SK-N-MC (cell line): Measurements from ENCODE around the gene NBEA.

Source experiments
- DNase-seq: peaks from one replicate; pipeline ENCODE4 v3.0.0-alpha.2; 2011; ENCODE audit warnings: low read depth, low spot score
- H3K27ac ChIP-seq: fragments of 200-600 bp; sonication (generic); 2 replicates; pipeline ENCODE4 v1.5.1; 2016; ENCODE audit warnings: mixed run types
- H3K36me3 ChIP-seq: fragments of 200-600 bp; sonication (generic); 2 replicates; pipeline ENCODE4 v1.6.1; 2017; ENCODE audit warnings: antibody characterized with exemption, low read length, mixed read lengths; ENCODE audit not compliant: insufficient read depth
- H3K4me3 ChIP-seq: fragments of 200-600 bp; sonication (generic); 2 replicates; pipeline ENCODE4 v1.5.1; 2016
- H3K9ac ChIP-seq: fragments of 200-600 bp; sonication (generic); 2 replicates; pipeline ENCODE4 v1.8.0; 2017; ENCODE audit warnings: mixed run types, mixed read lengths; ENCODE audit not compliant: insufficient read length
- H3K9me3 ChIP-seq: fragments of 200-600 bp; sonication (generic); 2 replicates; pipeline ENCODE4 v1.6.1; 2017; ENCODE audit warnings: low read depth, mild to moderate bottlenecking, antibody characterized with exemption, low read length, moderate library complexity, mixed read lengths
- EZH2 ChIP-seq: fragments of 200-600 bp; sonication (generic); IDR thresholded peaks from one replicate; pipeline ENCODE4 v1.6.1; 2017; ENCODE audit warnings: antibody characterized with exemption
- FOXP2 ChIP-seq: optimal IDR thresholded peaks from 2 replicates; pipeline ENCODE3; 2011; ENCODE audit warnings: mild to moderate bottlenecking, moderate library complexity; ENCODE audit not compliant: insufficient read depth; ENCODE audit errors: extremely low read length, control extremely low read depth
- POLR2AphosphoS5 ChIP-seq: IDR thresholded peaks from 2 replicates; pipeline ENCODE4 v1.6.1; 2012; ENCODE audit warnings: mild to moderate bottlenecking, low read depth, low read length, borderline replicate concordance

Gene NBEA

DNA sequence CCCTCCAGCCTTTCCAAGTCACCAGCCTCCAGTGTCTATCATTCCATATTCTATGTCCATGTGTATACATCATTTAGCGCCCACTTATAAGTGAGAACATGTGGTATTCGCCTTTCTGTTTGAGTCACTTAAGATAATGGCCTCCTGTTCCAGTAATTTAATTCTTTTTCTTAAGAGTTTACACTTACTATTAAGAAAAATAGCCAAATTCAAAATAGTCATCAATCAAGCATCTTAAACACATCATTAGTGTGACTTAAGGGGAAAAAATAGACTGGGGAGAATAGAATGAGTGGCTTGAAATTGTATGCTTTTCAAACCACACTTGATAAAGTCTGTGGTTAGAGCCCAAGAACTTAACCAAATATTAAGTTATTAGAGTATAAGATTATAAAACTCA, 286.5 kb downstream of the NBEA start:
- TF ChIP-seq POLR2AphosphoS5 (no peak), FOXP2 (no peak), EZH2 (no peak)
- H3K36me3 ChIP-seq: no peaks in the 10 kb centered on the region

DNA sequence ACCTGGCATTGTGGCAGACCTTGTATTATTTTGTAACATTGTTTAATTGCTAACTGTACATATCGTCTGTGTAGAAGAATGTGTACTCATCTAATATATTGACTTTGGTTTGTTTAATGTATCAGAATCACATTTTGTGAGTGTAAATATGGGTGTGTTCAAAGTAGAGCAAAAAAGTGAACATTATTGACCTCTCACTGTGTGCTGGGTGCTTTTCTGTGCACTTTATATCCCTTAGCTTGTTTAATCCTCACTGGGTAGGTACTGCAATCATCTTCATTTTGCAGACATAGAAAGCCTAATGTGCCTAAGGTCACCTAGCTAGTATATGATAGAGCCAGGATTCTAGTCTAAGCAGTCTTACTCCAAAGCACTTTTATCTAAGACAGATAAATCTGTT, 289.4 kb downstream of the NBEA start:
- Histone ChIP-seq H3K27ac (no peak overlapping the region), H3K36me3 (no peaks in the 10 kb centered on the region), H3K9me3 (no peaks in the 10 kb centered on the region), H3K9ac (no peak overlapping the region), H3K4me3 (no peak overlapping the region)
- DNase-seq: no peak
- no peak for TF ChIP-seq EZH2

More for the DNA sequence above, 286.5 kb downstream of the NBEA start:
- Histone ChIP-seq H3K4me3 (no peak overlapping the region), H3K9ac (no peak overlapping the region), H3K9me3 (no peaks in the 10 kb centered on the region), H3K27ac (no peak overlapping the region)
- DNase-seq: no peak

DNA sequence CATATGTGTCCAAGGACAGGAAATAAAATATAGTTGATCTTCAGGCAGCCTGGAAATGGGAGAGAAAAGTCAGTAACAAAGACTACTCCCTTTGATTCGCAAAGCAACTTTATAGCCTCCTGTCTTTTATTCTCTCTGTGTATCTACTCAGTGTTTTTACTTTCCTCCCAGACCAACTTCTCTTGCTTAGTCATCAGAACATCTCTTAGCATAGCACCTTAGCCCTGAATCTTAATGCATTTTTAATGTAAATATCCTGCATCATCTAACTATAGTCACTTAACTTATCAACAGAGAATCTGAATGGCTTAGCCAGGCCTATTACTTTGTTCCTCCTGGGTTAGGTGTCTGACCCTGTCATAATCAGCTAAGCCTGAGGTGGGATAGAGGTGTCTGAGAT, 296.2 kb downstream of the NBEA start:
- H3K9ac ChIP-seq: no peak overlapping the region
- H3K9me3 ChIP-seq: no peaks in the 10 kb centered on the region
- no peak for DNase-seq
- no peak overlapping the region for H3K27ac ChIP-seq
- H3K36me3 ChIP-seq: no peaks in the 10 kb centered on the region
- TF ChIP-seq POLR2AphosphoS5: no peak
- TF ChIP-seq EZH2: no peak
- TF ChIP-seq FOXP2: no peak
- no peak overlapping the region for H3K4me3 ChIP-seq

DNA sequence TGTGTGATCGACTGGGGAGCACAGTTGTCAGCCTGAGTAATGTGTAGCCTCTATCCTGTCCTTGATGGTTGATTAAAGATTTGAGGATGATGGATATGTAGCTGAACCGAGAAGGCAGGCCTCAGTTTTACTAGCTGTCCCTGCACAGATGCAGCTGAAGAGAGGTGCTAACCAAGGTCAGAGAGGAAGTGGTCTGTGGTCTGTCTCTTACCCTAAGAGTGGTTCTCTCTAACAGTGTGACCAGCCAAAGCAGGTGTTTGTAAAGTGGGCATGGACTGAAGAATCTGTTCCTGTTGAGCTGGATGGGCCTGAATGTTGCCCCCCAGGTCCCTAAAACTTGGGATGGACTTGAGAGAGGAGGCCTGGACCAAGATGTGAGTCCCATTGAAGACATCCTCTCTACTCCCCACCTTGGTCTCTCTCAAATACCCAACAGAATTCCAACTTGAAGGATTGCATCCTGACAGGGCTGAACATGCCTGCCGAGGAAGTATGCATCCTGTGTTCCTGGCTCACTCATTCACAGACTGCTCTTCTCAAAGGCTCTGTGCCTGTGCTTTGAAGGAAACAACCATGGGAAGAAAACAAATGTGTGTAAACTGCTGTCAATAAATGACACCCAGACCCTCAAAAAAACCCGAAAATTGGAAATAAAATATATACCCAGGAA, 310.6 kb downstream of the NBEA start:
- Histone ChIP-seq H3K4me3 (no peak overlapping the region), H3K27ac (no peak overlapping the region), H3K36me3 (no peaks in the 10 kb centered on the region), H3K9me3 (no peaks in the 10 kb centered on the region), H3K9ac (no peak overlapping the region)
- no peak for DNase-seq
- TF ChIP-seq POLR2AphosphoS5 (no peak), EZH2 (no peak), FOXP2 (no peak)

DNA sequence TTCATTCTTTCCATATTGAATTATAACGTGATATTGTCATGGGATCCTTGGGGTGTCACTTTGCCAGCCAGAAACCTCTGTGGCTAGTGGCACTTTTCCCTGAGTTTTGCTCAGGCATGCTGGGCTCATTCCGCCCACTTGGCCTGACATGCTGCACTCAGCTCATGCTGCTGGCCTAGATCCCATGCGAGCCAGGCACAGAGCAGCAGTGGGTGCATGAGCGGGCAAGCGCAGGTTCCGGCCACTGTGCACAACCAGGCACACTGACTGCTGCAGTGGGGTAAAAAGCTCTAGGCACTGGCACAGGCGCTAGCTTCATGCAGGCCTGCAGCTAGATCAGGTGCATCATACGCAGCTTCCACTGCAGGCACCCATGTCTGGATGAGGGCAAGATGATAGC, 313.2 kb downstream of the NBEA start:
- TF ChIP-seq POLR2AphosphoS5: no peak
- TF ChIP-seq EZH2: no peak
- TF ChIP-seq FOXP2: no peak
- no peak for DNase-seq
- H3K4me3 ChIP-seq: no peak overlapping the region
- H3K9ac ChIP-seq: no peak overlapping the region
- H3K27ac ChIP-seq: no peak overlapping the region
- H3K36me3 ChIP-seq: no peaks in the 10 kb centered on the region
- H3K9me3 ChIP-seq: no peaks in the 10 kb centered on the region

DNA sequence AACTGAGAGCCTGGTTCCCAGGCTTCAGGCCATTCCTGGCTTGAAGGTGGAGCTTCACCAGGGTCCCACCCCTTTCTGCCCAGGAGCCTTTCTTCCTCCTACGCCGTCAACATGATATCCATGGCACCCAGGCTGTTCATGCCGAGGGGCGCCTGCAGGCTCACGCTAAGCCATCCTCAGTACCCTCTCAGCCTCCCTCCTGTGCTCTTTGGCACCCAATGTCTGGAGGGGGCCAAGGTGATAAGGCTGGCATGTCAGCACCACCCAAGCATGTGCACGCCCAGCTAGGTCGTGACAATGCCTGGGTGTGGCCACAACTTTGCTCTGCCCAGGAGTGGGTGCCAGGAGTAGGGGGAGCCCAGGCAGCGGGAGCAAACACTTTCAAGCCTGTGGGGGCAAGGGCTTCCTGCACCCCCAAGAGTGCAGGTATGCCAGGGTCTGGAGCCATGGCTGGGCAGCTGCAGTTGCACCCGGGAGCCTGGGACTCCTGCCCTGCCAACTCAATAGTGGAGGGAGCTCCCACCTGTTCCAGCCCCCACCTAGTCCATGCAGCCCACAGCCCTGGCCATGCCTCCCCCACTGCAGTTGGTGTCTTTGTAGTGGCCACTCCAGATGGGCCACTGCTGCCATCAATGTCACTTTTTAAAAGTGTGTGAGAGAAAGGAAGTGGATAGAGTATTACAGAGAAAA, 314.5 kb downstream of the NBEA start:
- no peak overlapping the region for H3K9ac ChIP-seq
- H3K4me3 ChIP-seq: no peak overlapping the region
- DNase-seq: no peak
- no peaks in the 10 kb centered on the region for H3K9me3 ChIP-seq
- TF ChIP-seq EZH2 (no peak), FOXP2 (no peak), POLR2AphosphoS5 (no peak)
- H3K27ac ChIP-seq: no peak overlapping the region
- H3K36me3 ChIP-seq: no peaks in the 10 kb centered on the region

DNA sequence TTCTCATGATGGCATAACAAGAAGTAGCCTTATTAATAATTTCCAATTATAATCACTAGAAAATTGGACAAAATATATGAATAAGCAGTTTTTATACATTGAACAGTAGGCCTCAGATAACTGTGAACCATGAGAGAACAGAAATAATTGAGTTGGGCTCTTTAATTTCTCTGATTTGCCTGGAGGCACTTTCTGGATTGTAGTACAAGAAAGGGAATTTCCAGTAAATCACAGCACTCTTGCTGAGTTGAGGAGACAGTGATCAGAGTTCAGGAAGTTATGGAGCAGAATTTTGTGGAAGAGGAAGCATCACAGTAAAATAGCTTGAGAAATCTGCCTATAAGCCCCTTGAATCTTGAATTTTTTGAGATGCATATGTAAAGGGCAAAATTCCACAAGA, 318.2 kb downstream of the NBEA start:
- TF ChIP-seq EZH2 (no peak), FOXP2 (no peak), POLR2AphosphoS5 (no peak)
- peaks cover 6% of the 10 kb centered on the region; the same call in 1 of the 2 replicates for H3K9me3 ChIP-seq
- H3K9ac ChIP-seq: no peak overlapping the region
- H3K4me3 ChIP-seq: peak overlapping the region; percentile 17; the same call in 1 of the 2 replicates
- H3K27ac ChIP-seq: peak overlapping the region; percentile 86
- H3K36me3 ChIP-seq: no peaks in the 10 kb centered on the region
- peak; percentile 79 for DNase-seq

DNA sequence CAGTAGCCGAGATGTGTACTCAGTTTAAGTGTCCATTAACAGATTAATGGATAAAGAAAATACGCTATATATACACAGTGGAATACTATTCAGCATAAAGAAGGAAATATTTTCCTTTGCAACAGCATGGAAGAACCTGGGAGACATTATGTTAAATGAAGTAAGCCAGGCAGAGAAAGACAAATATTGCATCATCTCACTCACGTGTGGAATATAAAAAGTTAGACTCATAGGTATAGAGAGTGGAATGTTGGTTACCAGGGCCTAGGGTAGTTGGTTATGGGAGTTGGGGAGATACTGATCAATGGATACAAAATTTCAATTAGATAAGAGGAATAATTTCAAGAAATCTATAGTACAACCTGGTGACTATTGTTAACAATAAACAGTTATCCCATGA, 324.3 kb downstream of the NBEA start:
- Histone ChIP-seq H3K9ac (no peak overlapping the region), H3K9me3 (peaks cover 6% of the 10 kb centered on the region; the same call in 1 of the 2 replicates), H3K27ac (no peak overlapping the region), H3K4me3 (no peak overlapping the region), H3K36me3 (no peaks in the 10 kb centered on the region)
- TF ChIP-seq EZH2 (no peak), POLR2AphosphoS5 (no peak), FOXP2 (no peak)
- DNase-seq: no peak
